Measurements from ENCODE around the gene STAC.

STAC gene

GRCh38 chr3:36380221-36381031 is at the start of gene STAC:
TSS of gene STAC (plus strand) at chr3:36380504. CDS start at chr3:36380644, 140 bp downstream.
- FAIRE-seq, result no peak

- FAIRE-seq, result no peak
These were observed 48.2 kb upstream of the STAC start for GRCh38 chr3:36332139-36332538.

- no peak for FAIRE-seq
These were observed 18.1 kb upstream of the STAC start for GRCh38 chr3:36362216-36362615.

- FAIRE-seq, result no peak
These were observed 17.3 kb upstream of the STAC start for GRCh38 chr3:36362973-36363372.

- no peak for FAIRE-seq
These were observed 16.0 kb upstream of the STAC start for GRCh38 chr3:36364260-36364659.

GRCh38 chr3:36365829-36366228 is 14.5 kb upstream of the STAC start:
- no peak for FAIRE-seq

- FAIRE-seq, result no peak
These were observed 14.0 kb upstream of the STAC start for GRCh38 chr3:36366308-36366707.

- FAIRE-seq, result no peak
These were observed 12.3 kb upstream of the STAC start for GRCh38 chr3:36367912-36368573.

GRCh38 chr3:36372534-36372935 is 7.8 kb upstream of the STAC start:
- FAIRE-seq, result no peak

- no peak for FAIRE-seq
These were observed 7.2 kb upstream of the STAC start for GRCh38 chr3:36373084-36373483.

- no peak for FAIRE-seq
These were observed 6.6 kb upstream of the STAC start for GRCh38 chr3:36373666-36374065.

GRCh38 chr3:36379872-36380220 is 458 bp upstream of the STAC start:
- no peak for FAIRE-seq

- no peak for FAIRE-seq
These were observed 1.1 kb downstream of the STAC start for GRCh38 chr3:36381311-36381956.

- no peak for FAIRE-seq
These were observed 13.3 kb downstream of the STAC start for GRCh38 chr3:36393563-36393962.

- no peak for FAIRE-seq
These were observed 13.9 kb downstream of the STAC start for GRCh38 chr3:36394176-36394575.

GRCh38 chr3:36397841-36398240 is 17.5 kb downstream of the STAC start:
- no peak for FAIRE-seq

GRCh38 chr3:36399933-36400332 is 19.6 kb downstream of the STAC start:
- no peak for FAIRE-seq

- FAIRE-seq, result no peak
These were observed 20.8 kb downstream of the STAC start for GRCh38 chr3:36401056-36401455.

- no peak for FAIRE-seq
These were observed 23.4 kb downstream of the STAC start for GRCh38 chr3:36403661-36404060.

- FAIRE-seq, result no peak
These were observed 24.9 kb downstream of the STAC start for GRCh38 chr3:36405190-36405589.

GRCh38 chr3:36408146-36408545 is 27.8 kb downstream of the STAC start:
- FAIRE-seq, result no peak

GRCh38 chr3:36409862-36410261 is 29.6 kb downstream of the STAC start:
- no peak for FAIRE-seq

GRCh38 chr3:36411587-36411986 is 31.3 kb downstream of the STAC start:
- FAIRE-seq, result no peak

GRCh38 chr3:36416599-36416998 is 36.3 kb downstream of the STAC start:
- no peak for FAIRE-seq

All from TTC549 (cell line).